ENCODE data around the gene SLC43A1. TPM values are rescaled to one million over a fixed set of nuclear protein-coding genes. Genes with fewer than 3 reads are reported as not detected.
"Not testable (repeated sequence)": the region's sequence is repeated elsewhere in the genome, so short reads cannot be mapped to it uniquely, and the experiment has no call there.

Gene SLC43A1
- polyA plus RNA-seq (ENCODE audit: insufficient read length in 3 of 3) = 1 to 10 TPM; 4.5 to 7.1 (median 6.0) TPM
- long read RNA-seq, donor 1 = 0 reads
- long read RNA-seq, donor 2 = 0 reads
- long read RNA-seq, donor 3, partial matches to known transcripts = 0 of 1 reads
- long read RNA-seq, donor 3, other reads (novel, unspliced or antisense) = 0 of 1 reads
- long read RNA-seq, donor 4, partial matches to known transcripts = 0 of 1 reads
- long read RNA-seq, donor 4, other reads (novel, unspliced or antisense) = 0 of 1 reads
- long read RNA-seq, donor 5 = 0 reads
- long read RNA-seq, donor 6 = 0 reads
- long read RNA-seq, donor 7 = 0 reads
- long read RNA-seq, donor 8, partial matches to known transcripts = 0 of 1 reads
- long read RNA-seq, donor 8, other reads (novel, unspliced or antisense) = 0 of 1 reads
- long read RNA-seq, donor 9, partial matches to known transcripts = 0 of 1 reads
- long read RNA-seq, donor 9, other reads (novel, unspliced or antisense) = 0 of 1 reads
- long read RNA-seq, donor 10 = 0 reads
- long read RNA-seq, donor 11 = 0 reads
- long read RNA-seq, donor 12 = 0 reads
- long read RNA-seq, donor 13 = 0 reads
- long read RNA-seq, donor 14 = 0 reads
- long read RNA-seq, donor 15 = 0 reads
- long read RNA-seq, donor 16, partial matches to known transcripts = 0 of 2 reads
- long read RNA-seq, donor 16, other reads (novel, unspliced or antisense) = 0 of 2 reads

DNA sequence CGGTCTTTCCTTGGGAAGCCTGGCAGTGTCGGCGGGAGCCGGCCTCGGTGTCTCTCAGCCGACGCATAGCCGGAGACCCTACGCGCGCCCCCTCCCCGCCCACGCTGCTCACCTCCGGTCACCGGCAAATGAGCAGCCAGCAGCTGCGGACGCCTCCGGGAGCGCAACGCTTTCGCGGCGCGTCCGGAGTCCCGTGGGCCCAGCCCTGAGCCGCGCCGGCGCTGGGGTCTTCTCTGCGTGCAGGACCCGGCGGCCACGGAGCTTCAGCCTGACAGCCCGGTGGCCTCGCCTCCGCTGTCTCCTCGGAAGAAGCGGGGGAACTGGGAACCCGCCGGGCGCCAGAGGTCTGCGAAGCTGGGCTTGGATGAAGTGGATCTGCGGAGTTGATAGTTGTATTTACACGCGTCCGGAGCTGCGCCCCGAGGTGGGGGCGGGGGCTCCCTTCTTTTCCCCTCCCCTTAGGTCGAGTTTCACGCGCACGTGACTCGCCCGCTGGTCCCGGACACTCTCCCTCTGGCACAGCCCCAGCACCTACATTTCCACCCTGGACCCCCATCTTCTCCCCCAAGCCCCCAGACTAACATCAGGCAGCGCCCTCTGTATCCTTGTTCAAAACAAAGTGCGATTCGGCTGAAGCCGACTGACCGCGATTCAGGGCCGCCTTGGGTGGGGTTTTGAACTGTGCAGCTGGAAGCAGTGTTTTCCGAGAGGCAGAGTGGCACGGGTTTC lies at the start of gene SLC43A1:
SLC43A1 (minus strand) TSS at position 371 of the 729 bp plus-strand sequence. CDS start 1,591 bp downstream, outside the sequence.
- peak in 3 of 11 donors; percentile 26 to 37 (median 33) for DNase-seq (ENCODE audit: extremely low read depth in 1 of 11, low read depth in 9 of 11, low spot score in 4 of 11)

- no peak for DNase-seq (ENCODE audit: extremely low read depth in 1 of 11, low read depth in 9 of 11, low spot score in 4 of 11)
These were observed 47.1 kb upstream of the SLC43A1 start for GRCh38 chr11:57562596-57562995.

DNA sequence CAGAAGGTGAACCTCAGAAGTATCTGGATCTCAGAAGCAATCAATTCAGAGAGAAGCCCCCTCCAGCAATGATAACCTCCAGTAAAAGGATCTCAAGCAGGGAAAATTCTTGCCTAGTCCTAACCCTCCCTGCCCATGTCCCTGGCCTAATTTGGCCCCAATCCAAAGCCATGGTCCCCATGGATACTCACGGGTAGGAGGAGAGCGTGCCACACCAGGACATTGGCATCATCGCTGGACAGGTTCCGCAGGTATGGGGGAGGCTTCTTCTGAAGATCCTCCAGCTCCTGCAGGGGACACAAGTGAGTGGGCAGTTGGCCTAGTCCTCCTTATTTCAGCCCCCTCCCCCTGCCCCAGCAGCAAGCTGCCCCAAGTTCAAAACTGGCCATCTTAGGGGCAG lies 44.6 kb upstream of the SLC43A1 start:
- DNase-seq (ENCODE audit: extremely low read depth in 1 of 11, low read depth in 9 of 11, low spot score in 4 of 11) = no peak

- no peak for DNase-seq (ENCODE audit: extremely low read depth in 1 of 11, low read depth in 9 of 11, low spot score in 4 of 11)
These were observed 40.5 kb upstream of the SLC43A1 start for GRCh38 chr11:57556041-57556440.

DNA sequence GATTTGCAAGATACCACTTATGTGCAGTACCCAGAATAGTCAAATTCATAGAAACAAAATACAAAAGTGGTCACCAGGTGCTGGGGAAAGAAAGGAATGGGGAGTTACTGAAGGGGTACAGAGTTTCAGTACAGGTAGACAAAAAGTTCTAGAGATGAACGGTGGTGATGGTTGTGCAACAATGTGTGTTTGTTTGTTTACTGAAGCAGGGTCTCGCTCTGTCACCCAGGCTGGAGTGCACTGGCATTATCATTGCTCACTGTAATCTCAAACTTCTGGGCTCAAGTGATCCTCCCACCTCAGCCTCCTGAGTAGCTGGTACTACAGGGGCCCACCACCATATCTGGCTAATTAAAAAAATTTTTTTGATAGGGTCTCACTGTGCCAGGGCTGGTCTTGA lies 39.9 kb upstream of the SLC43A1 start:
- no peak for DNase-seq (ENCODE audit: extremely low read depth in 1 of 11, low read depth in 9 of 11, low spot score in 4 of 11)

- no peak for DNase-seq (ENCODE audit: extremely low read depth in 1 of 11, low read depth in 9 of 11, low spot score in 4 of 11)
These were observed 37.0 kb upstream of the SLC43A1 start for GRCh38 chr11:57552479-57552878.

GRCh38 chr11:57551941-57552340 lies 36.4 kb upstream of the SLC43A1 start:
- no peak for DNase-seq (ENCODE audit: extremely low read depth in 1 of 11, low read depth in 9 of 11, low spot score in 4 of 11)

DNA sequence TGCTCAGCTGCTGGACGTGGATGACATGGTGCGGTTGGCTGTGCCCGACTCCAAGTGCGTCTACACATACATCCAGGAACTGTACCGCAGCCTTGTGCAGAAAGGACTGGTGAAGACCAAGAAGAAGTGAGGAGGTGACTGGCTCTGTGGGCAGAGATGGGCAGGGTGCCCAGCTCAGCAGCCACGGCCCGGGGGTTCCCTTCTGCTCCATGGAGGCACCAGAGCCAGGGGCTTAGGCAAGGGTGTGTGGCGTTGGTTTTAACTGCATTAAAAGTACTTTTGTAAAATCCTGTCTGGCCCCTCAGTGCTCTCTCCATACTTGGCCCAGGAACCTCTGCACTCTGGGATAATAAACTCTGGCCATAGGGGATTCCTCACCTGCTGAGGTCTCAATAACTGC lies 34.5 kb upstream of the SLC43A1 start:
- DNase-seq (ENCODE audit: extremely low read depth in 1 of 11, low read depth in 9 of 11, low spot score in 4 of 11) = no peak

- DNase-seq (ENCODE audit: extremely low read depth in 1 of 11, low read depth in 9 of 11, low spot score in 4 of 11) = no peak
These were observed 32.4 kb upstream of the SLC43A1 start for GRCh38 chr11:57547854-57548377.

DNA sequence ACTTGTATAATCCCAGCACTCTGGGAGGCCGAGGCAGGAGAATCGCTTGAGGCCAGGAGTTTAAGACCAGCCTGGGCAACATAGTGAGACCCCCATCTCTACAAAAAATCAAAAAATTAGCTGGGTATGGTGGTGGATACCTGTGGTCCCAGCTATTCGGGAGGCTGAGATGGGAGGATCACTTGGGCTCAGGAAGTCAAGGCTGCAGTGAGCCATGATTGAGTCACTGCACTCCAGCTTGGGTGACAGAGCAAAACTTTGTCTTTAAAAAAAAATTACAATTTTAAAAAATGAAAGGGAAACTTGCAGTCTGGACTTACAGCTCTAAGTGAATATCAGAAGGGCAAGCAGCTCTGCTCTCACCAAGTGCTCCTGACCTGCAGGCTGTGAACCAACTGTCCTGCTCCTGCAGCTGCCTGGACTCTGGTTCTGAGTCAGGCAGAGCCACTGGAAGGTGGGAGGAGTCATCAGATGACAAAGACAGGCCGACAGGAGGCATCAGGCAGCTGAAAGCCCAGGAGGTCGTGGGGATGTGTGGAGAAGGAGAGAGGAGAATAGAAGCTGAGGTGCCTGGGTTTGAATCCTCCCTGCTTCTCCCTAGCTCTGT lies 31.5 kb upstream of the SLC43A1 start:
- no peak for DNase-seq (ENCODE audit: extremely low read depth in 1 of 11, low read depth in 9 of 11, low spot score in 4 of 11)

DNA sequence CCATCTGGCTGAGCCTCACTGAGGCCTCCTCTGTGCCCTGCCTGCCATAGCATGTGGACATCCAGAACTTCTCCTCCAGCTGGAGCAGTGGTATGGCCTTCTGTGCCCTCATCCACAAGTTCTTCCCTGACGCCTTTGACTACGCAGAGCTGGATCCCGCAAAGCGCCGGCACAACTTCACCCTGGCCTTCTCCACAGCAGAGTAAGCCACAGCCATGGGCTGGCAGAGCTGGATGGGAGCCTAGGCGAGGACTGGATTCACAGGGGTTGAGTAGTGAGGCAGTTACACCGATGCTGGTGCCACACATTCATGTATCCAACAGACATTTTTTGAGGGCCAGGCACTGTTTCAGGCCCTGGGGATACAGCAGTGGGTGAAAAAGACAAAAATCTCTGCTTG lies 30.9 kb upstream of the SLC43A1 start:
- no peak for DNase-seq (ENCODE audit: extremely low read depth in 1 of 11, low read depth in 9 of 11, low spot score in 4 of 11)

- no peak for DNase-seq (ENCODE audit: extremely low read depth in 1 of 11, low read depth in 9 of 11, low spot score in 4 of 11)
These were observed 30.4 kb upstream of the SLC43A1 start for GRCh38 chr11:57545883-57546282.

DNA sequence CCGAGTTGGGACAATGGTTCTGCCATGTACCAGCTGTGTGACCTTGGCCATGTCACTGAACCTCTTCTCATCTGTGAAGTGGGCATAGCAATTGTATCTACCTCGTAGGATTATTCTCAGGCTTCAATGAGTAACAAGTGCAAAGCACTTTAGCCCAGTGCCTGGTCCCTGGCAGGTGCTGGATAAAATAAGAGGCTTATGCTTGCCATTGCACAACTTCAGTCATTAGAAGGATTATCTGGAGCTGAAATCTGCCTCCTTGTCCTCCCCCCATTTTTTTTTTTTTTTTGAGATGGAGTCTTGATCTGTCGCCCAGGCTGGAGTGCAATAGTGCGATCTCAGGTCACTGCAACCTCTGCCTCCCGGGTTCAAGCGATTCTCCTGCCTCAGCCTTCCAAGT lies 29.1 kb upstream of the SLC43A1 start:
- no peak for DNase-seq (ENCODE audit: extremely low read depth in 1 of 11, low read depth in 9 of 11, low spot score in 4 of 11)

DNA sequence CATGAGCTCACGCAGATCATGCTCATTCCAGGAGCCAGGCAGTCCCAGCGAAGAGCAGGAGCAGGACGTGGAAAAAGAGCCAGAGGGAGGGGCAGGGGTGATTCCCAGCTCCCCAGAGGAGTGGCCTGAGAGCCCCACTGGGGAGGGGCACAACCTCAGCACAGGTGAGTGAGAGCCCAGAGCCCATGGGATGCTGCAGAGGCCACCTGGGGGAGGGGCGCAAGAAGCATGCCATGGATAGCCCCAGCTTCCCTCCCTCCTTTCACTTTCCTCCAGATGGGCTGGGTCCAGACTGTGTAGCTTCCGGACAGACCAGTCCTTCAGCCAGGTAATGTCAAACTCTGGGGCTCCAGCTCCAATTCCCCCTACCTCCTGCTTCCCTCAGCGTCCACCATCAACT lies 28.1 kb upstream of the SLC43A1 start:
- no peak for DNase-seq (ENCODE audit: extremely low read depth in 1 of 11, low read depth in 9 of 11, low spot score in 4 of 11)

- DNase-seq (ENCODE audit: extremely low read depth in 1 of 11, low read depth in 9 of 11, low spot score in 4 of 11) = no peak
These were observed 27.1 kb upstream of the SLC43A1 start for GRCh38 chr11:57542582-57542981.

- DNase-seq (ENCODE audit: extremely low read depth in 1 of 11, low read depth in 9 of 11, low spot score in 4 of 11) = no peak
These were observed 25.7 kb upstream of the SLC43A1 start for GRCh38 chr11:57541169-57541568.

DNA sequence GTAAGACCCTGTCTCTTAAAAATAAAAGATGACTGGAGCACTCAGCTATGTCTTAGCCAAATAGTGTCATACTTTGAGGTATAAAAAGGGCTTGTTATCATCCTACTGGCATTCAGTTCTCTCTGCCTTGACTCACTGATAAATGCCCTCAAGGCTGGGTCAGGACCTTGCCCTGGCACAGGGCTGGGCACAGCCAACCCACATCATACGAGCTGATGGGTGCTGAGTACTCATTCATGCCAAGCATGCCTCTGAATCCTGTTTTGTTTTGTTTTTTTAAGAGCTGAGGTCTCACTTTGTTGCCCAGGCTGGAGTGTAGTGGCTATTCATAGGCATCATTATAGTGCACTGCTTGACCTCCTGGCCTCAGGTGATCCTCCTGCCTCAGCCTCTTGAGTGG lies 23.8 kb upstream of the SLC43A1 start:
- DNase-seq (ENCODE audit: extremely low read depth in 1 of 11, low read depth in 9 of 11, low spot score in 4 of 11) = no peak

DNA sequence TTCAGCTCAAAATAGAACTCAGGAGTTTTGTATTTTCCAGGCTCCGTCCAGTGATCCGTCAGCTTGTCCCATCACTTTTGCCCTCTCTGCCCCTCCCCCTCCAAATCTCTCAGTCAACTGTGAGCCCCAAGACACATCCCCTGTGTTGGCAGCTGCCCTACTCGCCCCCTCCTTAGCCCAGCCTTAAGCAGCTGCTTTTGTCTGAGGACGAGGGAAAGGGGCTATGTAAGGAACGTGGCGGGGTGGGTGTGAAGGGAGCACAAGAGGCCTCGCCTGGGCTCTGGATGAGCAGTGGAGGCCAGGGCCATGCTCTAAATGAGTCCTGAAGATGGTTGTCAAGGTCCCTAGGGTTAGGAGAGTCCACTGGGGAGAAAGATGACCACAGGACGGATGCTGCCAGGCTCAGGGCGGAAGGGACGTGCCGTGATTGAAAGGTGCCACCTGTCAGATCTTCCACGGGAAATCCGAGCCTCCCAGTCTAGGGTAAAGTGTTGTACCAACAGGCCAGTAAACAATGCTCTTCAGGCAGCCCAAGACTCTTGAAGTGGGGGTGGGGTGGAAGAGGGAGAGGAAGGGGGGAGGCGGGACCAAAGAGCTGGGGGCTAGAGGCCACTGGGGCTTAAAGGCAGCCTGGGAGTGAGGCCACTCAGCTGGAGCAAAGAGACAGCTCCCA lies 21.6 kb upstream of the SLC43A1 start, which contains the start of gene SMTNL1:
SMTNL1 (plus strand) TSS at position 649 of the 673 bp plus-strand sequence. CDS start 5,048 bp downstream, outside the sequence.
- DNase-seq (ENCODE audit: extremely low read depth in 1 of 11, low read depth in 9 of 11, low spot score in 4 of 11) = peak in 2 of 11 donors; percentile 11 to 16

DNA sequence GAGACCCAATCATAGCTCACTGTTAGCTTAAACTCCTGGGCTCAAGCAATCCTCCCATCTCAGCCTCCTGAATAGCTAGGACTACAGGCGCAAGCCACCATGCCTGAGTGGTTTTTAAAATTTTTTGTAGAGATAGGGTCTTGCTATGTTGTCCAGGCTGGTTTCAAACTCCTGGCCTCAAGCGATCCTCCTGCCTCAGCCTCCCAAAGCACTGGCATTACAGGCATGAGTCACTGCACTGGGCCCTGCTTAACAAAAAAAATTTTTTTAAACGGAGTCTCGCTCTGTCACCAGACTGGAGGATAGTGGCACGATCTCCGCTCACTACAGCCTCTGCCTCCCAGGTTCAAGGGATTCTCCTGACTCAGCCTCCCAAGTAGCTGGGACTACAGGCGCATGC lies 18.9 kb upstream of the SLC43A1 start:
- DNase-seq (ENCODE audit: extremely low read depth in 1 of 11, low read depth in 9 of 11, low spot score in 4 of 11) = not testable (repeated sequence)
